Measurements from ENCODE around the gene NTRK3. TPM values are rescaled to one million over a fixed set of nuclear protein-coding genes. Genes with fewer than 3 reads are reported as not detected.

Gene NTRK3
- total and polyA plus RNA-seq, 4 donors = 0.21 to 2.9 (median 0.32) TPM

DNA sequence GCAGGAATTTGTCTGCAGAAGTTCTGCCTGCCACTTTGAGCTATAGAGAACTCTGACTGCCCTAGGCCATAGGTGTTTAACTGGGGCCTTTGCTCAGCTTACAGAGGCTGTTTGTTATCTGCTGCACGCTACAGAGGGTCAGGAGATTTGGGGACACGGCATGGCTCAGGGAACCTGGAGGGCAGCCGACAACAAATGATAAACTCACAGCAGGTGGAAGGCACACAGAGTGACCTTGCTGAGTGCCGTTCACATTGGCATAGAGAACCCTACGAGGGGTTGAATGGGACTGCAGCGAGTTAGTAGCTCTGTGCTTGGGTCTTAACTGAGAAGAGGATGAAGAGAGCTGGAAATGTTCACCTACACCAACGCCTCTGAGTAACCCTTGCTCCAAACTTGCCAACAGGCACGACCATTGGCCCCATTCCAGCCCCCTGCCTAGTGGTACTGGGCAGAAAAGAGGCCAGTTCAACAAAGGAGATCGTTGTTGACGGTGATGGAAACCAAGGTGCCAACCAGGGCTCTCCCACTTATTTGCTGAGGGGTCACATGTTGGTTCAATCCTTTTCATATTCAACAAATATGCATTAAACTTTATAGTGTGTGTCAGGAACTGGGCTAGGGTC lies 301.1 kb downstream of the NTRK3 start:
- Histone ChIP-seq H3K27ac (ENCODE audit: low read depth in 1 of 2, low read length in 2 of 2) (no peak overlapping the region), H3K9me3 (ENCODE audit: control insufficient read depth in 4 of 4, low read length in 3 of 4) (no peaks in the 10 kb centered on the region), H3K4me1 (ENCODE audit: control insufficient read depth in 4 of 4, insufficient read depth in 4 of 4, low read length in 3 of 4) (no peaks in the 10 kb centered on the region), H3K4me3 (ENCODE audit: low read depth in 1 of 3, low read length in 3 of 3) (no peak overlapping the region), H3K9ac (ENCODE audit: low read depth in 1 of 2, low read length in 2 of 2) (no peak overlapping the region), H3K27me3 (ENCODE audit: control insufficient read depth in 4 of 4, insufficient read depth in 4 of 4, low read length in 3 of 4) (peaks cover 0 to 3% (median 0%) of the 10 kb centered on the region in 4 donors), H3K36me3 (ENCODE audit: control insufficient read depth in 4 of 4, insufficient read depth in 3 of 4, low read depth in 1 of 4, low read length in 3 of 4) (no peaks in the 10 kb centered on the region)
- DNase-seq (ENCODE audit: low spot score) = no peak
- TF ChIP-seq TAF1 (conservative IDR thresholded peaks at IDR 0.05) = no peak
- TF ChIP-seq, protein P1, sequence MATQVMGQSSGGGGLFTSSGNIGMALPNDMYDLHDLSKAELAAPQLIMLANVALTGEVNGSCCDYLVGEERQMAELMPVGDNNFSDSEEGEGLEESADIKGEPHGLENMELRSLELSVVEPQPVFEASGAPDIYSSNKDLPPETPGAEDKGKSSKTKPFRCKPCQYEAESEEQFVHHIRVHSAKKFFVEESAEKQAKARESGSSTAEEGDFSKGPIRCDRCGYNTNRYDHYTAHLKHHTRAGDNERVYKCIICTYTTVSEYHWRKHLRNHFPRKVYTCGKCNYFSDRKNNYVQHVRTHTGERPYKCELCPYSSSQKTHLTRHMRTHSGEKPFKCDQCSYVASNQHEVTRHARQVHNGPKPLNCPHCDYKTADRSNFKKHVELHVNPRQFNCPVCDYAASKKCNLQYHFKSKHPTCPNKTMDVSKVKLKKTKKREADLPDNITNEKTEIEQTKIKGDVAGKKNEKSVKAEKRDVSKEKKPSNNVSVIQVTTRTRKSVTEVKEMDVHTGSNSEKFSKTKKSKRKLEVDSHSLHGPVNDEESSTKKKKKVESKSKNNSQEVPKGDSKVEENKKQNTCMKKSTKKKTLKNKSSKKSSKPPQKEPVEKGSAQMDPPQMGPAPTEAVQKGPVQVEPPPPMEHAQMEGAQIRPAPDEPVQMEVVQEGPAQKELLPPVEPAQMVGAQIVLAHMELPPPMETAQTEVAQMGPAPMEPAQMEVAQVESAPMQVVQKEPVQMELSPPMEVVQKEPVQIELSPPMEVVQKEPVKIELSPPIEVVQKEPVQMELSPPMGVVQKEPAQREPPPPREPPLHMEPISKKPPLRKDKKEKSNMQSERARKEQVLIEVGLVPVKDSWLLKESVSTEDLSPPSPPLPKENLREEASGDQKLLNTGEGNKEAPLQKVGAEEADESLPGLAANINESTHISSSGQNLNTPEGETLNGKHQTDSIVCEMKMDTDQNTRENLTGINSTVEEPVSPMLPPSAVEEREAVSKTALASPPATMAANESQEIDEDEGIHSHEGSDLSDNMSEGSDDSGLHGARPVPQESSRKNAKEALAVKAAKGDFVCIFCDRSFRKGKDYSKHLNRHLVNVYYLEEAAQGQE (IDR thresholded peaks at IDR 0.05) = no peak
- TF ChIP-seq JUND (IDR thresholded peaks at IDR 0.05) = no peak
- TF ChIP-seq YY1 (IDR thresholded peaks at IDR 0.05) = no peak
- WGBS = 56% methylated on average over 10 of the region's 10 CpGs

DNA sequence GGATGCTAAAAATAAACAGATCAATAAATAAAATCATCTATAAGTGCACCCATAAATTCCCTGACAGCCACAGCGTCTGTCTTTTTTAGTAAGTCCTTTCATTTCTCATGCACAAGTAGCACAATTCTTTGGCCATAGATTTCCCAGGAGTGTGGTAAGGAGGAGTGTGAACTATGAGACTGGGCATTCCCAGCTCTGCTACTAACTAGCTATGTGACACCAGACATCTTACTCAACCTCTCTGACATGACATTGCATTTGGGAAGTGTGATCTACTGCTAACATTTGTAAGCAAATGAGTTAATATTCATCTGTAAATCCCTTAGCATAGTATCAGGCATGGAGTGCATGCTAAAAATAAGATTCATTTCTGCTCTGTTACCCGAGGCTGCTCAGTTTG lies 301.7 kb downstream of the NTRK3 start:
- H3K27ac ChIP-seq (ENCODE audit: low read depth in 1 of 2, low read length in 2 of 2) = no peak overlapping the region
- TF ChIP-seq EGR1 (IDR thresholded peaks at IDR 0.05; ENCODE audit: low read depth in 2 of 2) = no peak
- TF ChIP-seq, protein P1 (IDR thresholded peaks at IDR 0.05) = no peak
- TF ChIP-seq YY1 (IDR thresholded peaks at IDR 0.05) = no peak
- no peak for TF ChIP-seq RXRA (IDR thresholded peaks at IDR 0.05)
- TF ChIP-seq, protein P2, sequence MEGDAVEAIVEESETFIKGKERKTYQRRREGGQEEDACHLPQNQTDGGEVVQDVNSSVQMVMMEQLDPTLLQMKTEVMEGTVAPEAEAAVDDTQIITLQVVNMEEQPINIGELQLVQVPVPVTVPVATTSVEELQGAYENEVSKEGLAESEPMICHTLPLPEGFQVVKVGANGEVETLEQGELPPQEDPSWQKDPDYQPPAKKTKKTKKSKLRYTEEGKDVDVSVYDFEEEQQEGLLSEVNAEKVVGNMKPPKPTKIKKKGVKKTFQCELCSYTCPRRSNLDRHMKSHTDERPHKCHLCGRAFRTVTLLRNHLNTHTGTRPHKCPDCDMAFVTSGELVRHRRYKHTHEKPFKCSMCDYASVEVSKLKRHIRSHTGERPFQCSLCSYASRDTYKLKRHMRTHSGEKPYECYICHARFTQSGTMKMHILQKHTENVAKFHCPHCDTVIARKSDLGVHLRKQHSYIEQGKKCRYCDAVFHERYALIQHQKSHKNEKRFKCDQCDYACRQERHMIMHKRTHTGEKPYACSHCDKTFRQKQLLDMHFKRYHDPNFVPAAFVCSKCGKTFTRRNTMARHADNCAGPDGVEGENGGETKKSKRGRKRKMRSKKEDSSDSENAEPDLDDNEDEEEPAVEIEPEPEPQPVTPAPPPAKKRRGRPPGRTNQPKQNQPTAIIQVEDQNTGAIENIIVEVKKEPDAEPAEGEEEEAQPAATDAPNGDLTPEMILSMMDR (IDR thresholded peaks at IDR 0.05; ENCODE audit: low read depth, low read length, missing input control) = no peak
- TF ChIP-seq, protein P3, sequence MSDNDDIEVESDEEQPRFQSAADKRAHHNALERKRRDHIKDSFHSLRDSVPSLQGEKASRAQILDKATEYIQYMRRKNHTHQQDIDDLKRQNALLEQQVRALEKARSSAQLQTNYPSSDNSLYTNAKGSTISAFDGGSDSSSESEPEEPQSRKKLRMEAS (IDR thresholded peaks at IDR 0.05) = no peak
- TF ChIP-seq, protein P4, sequence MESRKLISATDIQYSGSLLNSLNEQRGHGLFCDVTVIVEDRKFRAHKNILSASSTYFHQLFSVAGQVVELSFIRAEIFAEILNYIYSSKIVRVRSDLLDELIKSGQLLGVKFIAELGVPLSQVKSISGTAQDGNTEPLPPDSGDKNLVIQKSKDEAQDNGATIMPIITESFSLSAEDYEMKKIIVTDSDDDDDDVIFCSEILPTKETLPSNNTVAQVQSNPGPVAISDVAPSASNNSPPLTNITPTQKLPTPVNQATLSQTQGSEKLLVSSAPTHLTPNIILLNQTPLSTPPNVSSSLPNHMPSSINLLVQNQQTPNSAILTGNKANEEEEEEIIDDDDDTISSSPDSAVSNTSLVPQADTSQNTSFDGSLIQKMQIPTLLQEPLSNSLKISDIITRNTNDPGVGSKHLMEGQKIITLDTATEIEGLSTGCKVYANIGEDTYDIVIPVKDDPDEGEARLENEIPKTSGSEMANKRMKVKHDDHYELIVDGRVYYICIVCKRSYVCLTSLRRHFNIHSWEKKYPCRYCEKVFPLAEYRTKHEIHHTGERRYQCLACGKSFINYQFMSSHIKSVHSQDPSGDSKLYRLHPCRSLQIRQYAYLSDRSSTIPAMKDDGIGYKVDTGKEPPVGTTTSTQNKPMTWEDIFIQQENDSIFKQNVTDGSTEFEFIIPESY (IDR thresholded peaks at IDR 0.05) = no peak
- no peak for TF ChIP-seq RAD21 (IDR thresholded peaks at IDR 0.05)
- TF ChIP-seq HNF4G (IDR thresholded peaks at IDR 0.05) = no peak
- TF ChIP-seq FOXA2 (IDR thresholded peaks at IDR 0.05) = no peak
- no peak for TF ChIP-seq FOXA1 (IDR thresholded peaks at IDR 0.05)
- no peak for TF ChIP-seq TAF1 (conservative IDR thresholded peaks at IDR 0.05)
- TF ChIP-seq, protein P5, sequence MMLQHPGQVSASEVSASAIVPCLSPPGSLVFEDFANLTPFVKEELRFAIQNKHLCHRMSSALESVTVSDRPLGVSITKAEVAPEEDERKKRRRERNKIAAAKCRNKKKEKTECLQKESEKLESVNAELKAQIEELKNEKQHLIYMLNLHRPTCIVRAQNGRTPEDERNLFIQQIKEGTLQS (IDR thresholded peaks at IDR 0.05) = no peak
- no peak for TF ChIP-seq SP1 (IDR thresholded peaks at IDR 0.05)
- TF ChIP-seq JUND (IDR thresholded peaks at IDR 0.05) = no peak
- DNase-seq (ENCODE audit: low spot score) = no peak
- H3K9ac ChIP-seq (ENCODE audit: low read depth in 1 of 2, low read length in 2 of 2) = no peak overlapping the region
- no peaks in the 10 kb centered on the region for H3K9me3 ChIP-seq (ENCODE audit: control insufficient read depth in 4 of 4, low read length in 3 of 4)
- no peaks in the 10 kb centered on the region for H3K36me3 ChIP-seq (ENCODE audit: control insufficient read depth in 4 of 4, insufficient read depth in 3 of 4, low read depth in 1 of 4, low read length in 3 of 4)
- peaks cover 0 to 3% (median 0%) of the 10 kb centered on the region in 4 donors for H3K27me3 ChIP-seq (ENCODE audit: control insufficient read depth in 4 of 4, insufficient read depth in 4 of 4, low read length in 3 of 4)
- H3K4me1 ChIP-seq (ENCODE audit: control insufficient read depth in 4 of 4, insufficient read depth in 4 of 4, low read length in 3 of 4) = no peaks in the 10 kb centered on the region
- 62% methylated on average over 2 of the region's 2 CpGs for whole genome bisulfite sequencing
- no peak overlapping the region for H3K4me3 ChIP-seq (ENCODE audit: low read depth in 1 of 3, low read length in 3 of 3)
